H9 (cell line): ENCODE data around the gene NRN1. TPM values are rescaled to one million over a fixed set of nuclear protein-coding genes. Genes with fewer than 3 reads are reported as not detected.
A peak's percentile ranks its signal among the peaks of the same experiment; 100 is the strongest.

Experiments
- DNase-seq: peaks from one replicate; pipeline ENCODE4 v3.0.0-alpha.2; 2017
- H2AFZ ChIP-seq: one replicate; pipeline ENCODE4 v1.6.1; 2013; ENCODE audit warnings: mild to moderate bottlenecking, low read length, control low read depth, moderate library complexity
- H2AK5ac ChIP-seq: 2 replicates; pipeline ENCODE4 v1.6.1; 2013; ENCODE audit warnings: low read length, control low read depth, mixed read lengths; ENCODE audit not compliant: insufficient read length
- H2BK120ac ChIP-seq: one replicate; pipeline ENCODE4 v1.6.1; 2013; ENCODE audit warnings: low read depth, mild to moderate bottlenecking, low read length, control low read depth, inconsistent platforms; ENCODE audit not compliant: poor library complexity, severe bottlenecking
- H2BK12ac ChIP-seq: 2 replicates; pipeline ENCODE4 v1.6.1; 2013; ENCODE audit warnings: low read length, control low read depth, mixed read lengths, low read depth; ENCODE audit not compliant: insufficient read length
- H2BK15ac ChIP-seq: 2 replicates; pipeline ENCODE4 v1.6.1; 2013; ENCODE audit warnings: low read depth, low read length, control low read depth
- H2BK20ac ChIP-seq: one replicate; pipeline ENCODE4 v1.6.1; 2013; ENCODE audit warnings: low read depth, mild to moderate bottlenecking, low read length, control low read depth, inconsistent platforms; ENCODE audit not compliant: poor library complexity, severe bottlenecking
- H2BK5ac ChIP-seq: 2 replicates; pipeline ENCODE4 v1.6.1; 2013; ENCODE audit warnings: low read length, control low read depth, mixed read lengths; ENCODE audit not compliant: insufficient read length
- H3K14ac ChIP-seq: 2 replicates; pipeline ENCODE4 v1.6.1; 2013; ENCODE audit warnings: low read length, control low read depth; ENCODE audit not compliant: insufficient read depth
- H3K18ac ChIP-seq: 2 replicates; pipeline ENCODE4 v1.6.1; 2013; ENCODE audit warnings: low read depth, mild to moderate bottlenecking, mixed read lengths, low read length, control low read depth; ENCODE audit not compliant: insufficient read length
- H3K23ac ChIP-seq: 2 replicates; pipeline ENCODE4 v1.6.1; 2013; ENCODE audit warnings: low read length, control low read depth, mixed read lengths, low read depth; ENCODE audit not compliant: insufficient read length
- H3K23me2 ChIP-seq: 2 replicates; pipeline ENCODE4 v1.6.1; 2013; ENCODE audit warnings: low read depth, mild to moderate bottlenecking, mixed read lengths, low read length, control low read depth; ENCODE audit not compliant: insufficient read length, poor library complexity, severe bottlenecking
- H3K27ac ChIP-seq: 2 replicates; pipeline ENCODE4 v1.5.1; 2013; ENCODE audit warnings: low read length, control low read depth, mixed read lengths, low read depth; ENCODE audit not compliant: insufficient read length
- H3K27me3 ChIP-seq: 2 replicates; pipeline ENCODE4 v1.6.1; 2013; ENCODE audit warnings: low read length, control low read depth, inconsistent platforms; ENCODE audit not compliant: insufficient read depth
- H3K4ac ChIP-seq: 2 replicates; pipeline ENCODE4 v1.6.1; 2013; ENCODE audit warnings: low read depth, mild to moderate bottlenecking, control low read depth, inconsistent platforms, low read length, moderate library complexity
- H3K4me1 ChIP-seq: 2 replicates; pipeline ENCODE4 v1.6.1; 2013; ENCODE audit warnings: low read length, control low read depth, inconsistent platforms; ENCODE audit not compliant: insufficient read depth
- H3K4me2 ChIP-seq: 2 replicates; pipeline ENCODE4 v1.6.1; 2013; ENCODE audit warnings: low read length, control low read depth, mixed read lengths; ENCODE audit not compliant: insufficient read length, insufficient read depth
- H3K56ac ChIP-seq: 2 replicates; pipeline ENCODE4 v1.6.1; 2013; ENCODE audit warnings: low read depth, mild to moderate bottlenecking, mixed read lengths, low read length, control low read depth; ENCODE audit not compliant: insufficient read length
- H3K79me1 ChIP-seq: 2 replicates; pipeline ENCODE4 v1.6.1; 2013; ENCODE audit warnings: low read depth, mild to moderate bottlenecking, moderate library complexity, low read length, control low read depth, inconsistent platforms; ENCODE audit not compliant: insufficient read depth, poor library complexity, severe bottlenecking
- H3K79me2 ChIP-seq: 2 replicates; pipeline ENCODE4 v1.6.1; 2013; ENCODE audit warnings: low read length, control low read depth, inconsistent platforms; ENCODE audit not compliant: insufficient read depth
- H3K9ac ChIP-seq: 2 replicates; pipeline ENCODE4 v1.6.1; 2013; ENCODE audit warnings: low read length, control low read depth, mixed read lengths; ENCODE audit not compliant: insufficient read length; ENCODE audit errors: extremely low read depth
- H3K9me3 ChIP-seq: one replicate; pipeline ENCODE4 v1.6.1; 2013; ENCODE audit warnings: low read depth, low read length, inconsistent platforms; ENCODE audit not compliant: control insufficient read depth
- H3T11ph ChIP-seq: one replicate; pipeline ENCODE4 v1.6.1; 2013; ENCODE audit warnings: mild to moderate bottlenecking, low read length, control low read depth, inconsistent platforms
- H4K20me1 ChIP-seq: one replicate; pipeline ENCODE4 v1.6.1; 2013; ENCODE audit not compliant: control insufficient read depth, insufficient read length, insufficient read depth
- H4K5ac ChIP-seq: 2 replicates; pipeline ENCODE4 v1.6.1; 2013; ENCODE audit warnings: low read depth, mild to moderate bottlenecking, mixed read lengths, low read length, control low read depth; ENCODE audit not compliant: insufficient read length
- H4K8ac ChIP-seq: replicated peaks from 2 replicates; pipeline ENCODE4 v1.6.1; 2013; ENCODE audit warnings: low read length, control low read depth, mixed read lengths, low read depth; ENCODE audit not compliant: insufficient read length
- H4K91ac ChIP-seq: 2 replicates; pipeline ENCODE4 v1.6.1; 2013; ENCODE audit warnings: low read depth, mild to moderate bottlenecking, moderate library complexity, mixed read lengths, low read length, control low read depth; ENCODE audit not compliant: insufficient read length
- H3K27ac Mint-ChIP-seq, 3 experiments: 2 replicates in 2 of 3; 3 replicates in 1 of 3; pipeline ENCODE4 v1.8.0; 2020 to 2021; ENCODE audit warnings: mixed read lengths in 3 of 3, mild to moderate bottlenecking in 1 of 3, moderate library complexity in 1 of 3
- H3K27me3 Mint-ChIP-seq: 2 replicates; pipeline ENCODE4 v1.8.0; 2021; ENCODE audit warnings: low read depth, mild to moderate bottlenecking, moderate library complexity, mixed read lengths
- H3K36me3 Mint-ChIP-seq, 3 experiments: 2 replicates in 2 of 3; 3 replicates in 1 of 3; pipeline ENCODE4 v1.8.0; 2020 to 2021; ENCODE audit warnings: low read depth in 3 of 3, mixed read lengths in 3 of 3; ENCODE audit not compliant: insufficient read depth in 1 of 3
- H3K4me1 Mint-ChIP-seq, 2 experiments: 2 replicates each; pipeline ENCODE4 v1.8.0; 2020; ENCODE audit warnings: mixed read lengths in 2 of 2
- H3K4me3 Mint-ChIP-seq, 2 experiments: 2 replicates in 1 of 2; 3 replicates in 1 of 2; pipeline ENCODE4 v1.8.0; 2020 to 2021; ENCODE audit warnings: mild to moderate bottlenecking in 2 of 2, mixed read lengths in 2 of 2, moderate library complexity in 1 of 2
- H3K9me3 Mint-ChIP-seq, 2 experiments: 2 replicates in 1 of 2; 3 replicates in 1 of 2; pipeline ENCODE4 v1.8.0; 2020; ENCODE audit warnings: mild to moderate bottlenecking in 2 of 2, mixed read lengths in 2 of 2, moderate library complexity in 1 of 2
- WGBS: extraction: QIAGEN DNeasy Blood & Tissue Kit; methylation state at CpG from one replicate; pipeline ENCODE4 v1.1.7; 2013; ENCODE audit warnings: missing lambda C conversion rate, low lambda C conversion rate, mixed read lengths; ENCODE audit not compliant: insufficient read length; ENCODE audit errors: extremely low coverage; 5-methylcytosine and 5-hydroxymethylcytosine counted together
- total RNA-seq: library from RNA; stranded (reverse); gene quantifications from 2 replicates; pipeline ENCODE4 v1.2.1, GENCODE V29; 2021
- TF ChIP-seq, protein P1 (sequence below): fragments of 200-600 bp; sonication (generic); conservative IDR thresholded peaks from 3 replicates; pipeline ENCODE4 v1.8.0; 2021; ENCODE audit warnings: antibody characterized with exemption, mild to moderate bottlenecking

Gene NRN1
- total RNA-seq, 1 experiment from 2014 or later: not detected

DNA sequence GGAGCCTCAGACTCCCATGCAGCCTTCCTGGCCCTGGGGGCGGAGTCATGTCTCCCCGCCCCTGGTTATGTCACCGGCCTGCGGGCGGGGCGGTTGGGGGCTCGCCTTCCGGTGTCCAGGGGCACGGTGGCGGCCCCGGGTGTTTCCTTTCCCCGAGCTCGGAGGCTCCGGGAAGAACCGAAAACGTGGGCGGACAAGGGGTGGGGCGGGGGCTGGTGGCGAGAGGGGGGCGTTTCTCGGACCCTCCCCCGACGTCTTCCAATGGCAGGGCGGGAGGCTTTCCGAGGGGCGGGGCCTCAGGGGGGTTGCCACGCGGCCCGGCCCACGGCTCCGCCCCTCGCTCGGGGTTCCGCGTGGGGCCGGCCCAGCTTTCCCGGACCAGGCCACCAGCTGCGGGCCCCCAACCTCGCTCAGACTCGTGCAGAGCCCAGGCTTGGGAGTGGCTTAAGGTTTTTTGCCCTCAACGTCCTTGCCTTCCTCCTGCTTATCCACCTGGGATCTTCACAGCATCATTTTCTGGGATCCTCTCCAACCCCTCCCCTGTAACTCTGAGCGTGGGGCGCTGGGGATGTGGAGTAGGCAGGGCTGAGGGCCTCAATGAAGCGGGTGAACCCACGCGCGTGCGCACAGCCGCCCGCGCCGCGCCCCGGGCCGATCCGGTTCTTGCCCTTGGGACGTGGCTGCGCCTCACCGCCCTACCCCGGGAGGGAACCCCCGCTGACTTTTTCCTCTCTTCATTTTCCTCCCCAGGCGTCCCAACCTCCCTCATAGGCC lies 2.1 kb upstream of the NRN1 start:
- H3K4me3 Mint-ChIP-seq: peak overlapping the region; percentile 64 to 87
- H3K9me3 Mint-ChIP-seq: peaks cover 0 to 8% of the 10 kb centered on the region in 2 experiments; a peak in 1 of 5 replicates
- H3K36me3 Mint-ChIP-seq: no peaks in the 10 kb centered on the region; a peak in 1 of 7 replicates
- H3K14ac ChIP-seq: no peak overlapping the region; the same call in 1 of the 2 replicates
- H4K20me1 ChIP-seq: no peaks in the 10 kb centered on the region
- H3K18ac ChIP-seq: peak overlapping the region; percentile 44
- no peak overlapping the region for H3T11ph ChIP-seq
- TF ChIP-seq, protein P1, sequence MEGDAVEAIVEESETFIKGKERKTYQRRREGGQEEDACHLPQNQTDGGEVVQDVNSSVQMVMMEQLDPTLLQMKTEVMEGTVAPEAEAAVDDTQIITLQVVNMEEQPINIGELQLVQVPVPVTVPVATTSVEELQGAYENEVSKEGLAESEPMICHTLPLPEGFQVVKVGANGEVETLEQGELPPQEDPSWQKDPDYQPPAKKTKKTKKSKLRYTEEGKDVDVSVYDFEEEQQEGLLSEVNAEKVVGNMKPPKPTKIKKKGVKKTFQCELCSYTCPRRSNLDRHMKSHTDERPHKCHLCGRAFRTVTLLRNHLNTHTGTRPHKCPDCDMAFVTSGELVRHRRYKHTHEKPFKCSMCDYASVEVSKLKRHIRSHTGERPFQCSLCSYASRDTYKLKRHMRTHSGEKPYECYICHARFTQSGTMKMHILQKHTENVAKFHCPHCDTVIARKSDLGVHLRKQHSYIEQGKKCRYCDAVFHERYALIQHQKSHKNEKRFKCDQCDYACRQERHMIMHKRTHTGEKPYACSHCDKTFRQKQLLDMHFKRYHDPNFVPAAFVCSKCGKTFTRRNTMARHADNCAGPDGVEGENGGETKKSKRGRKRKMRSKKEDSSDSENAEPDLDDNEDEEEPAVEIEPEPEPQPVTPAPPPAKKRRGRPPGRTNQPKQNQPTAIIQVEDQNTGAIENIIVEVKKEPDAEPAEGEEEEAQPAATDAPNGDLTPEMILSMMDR: no peak
- peak; percentile 92 for DNase-seq
- no peak overlapping the region for H3K9ac ChIP-seq
- no peak overlapping the region for H2BK20ac ChIP-seq
- H3K27me3 Mint-ChIP-seq: peaks cover 93% of the 10 kb centered on the region
- no peak overlapping the region for H2BK5ac ChIP-seq
- H3K9me3 ChIP-seq: no peaks in the 10 kb centered on the region
- H2BK15ac ChIP-seq: no peak overlapping the region
- no peak overlapping the region for H4K8ac ChIP-seq
- H3K27ac ChIP-seq: no peak overlapping the region
- H4K91ac ChIP-seq: no peak overlapping the region
- no peaks in the 10 kb centered on the region for H3K79me2 ChIP-seq
- no peak overlapping the region for H2AK5ac ChIP-seq
- peak overlapping the region; percentile 56 for H3K4me2 ChIP-seq
- no peak overlapping the region for H2BK12ac ChIP-seq
- H3K23ac ChIP-seq: no peak overlapping the region
- no peak overlapping the region for H2BK120ac ChIP-seq
- H3K27me3 ChIP-seq: peaks cover 34% of the 10 kb centered on the region; the same call in 1 of the 2 replicates
- H3K4me1 Mint-ChIP-seq: peaks cover 37 to 44% of the 10 kb centered on the region in 2 experiments
- no CpG with 5 or more reads among the region's 62 CpGs for WGBS
- no peak overlapping the region for H4K5ac ChIP-seq
- H2AFZ ChIP-seq: peak overlapping the region; percentile 11
- H3K27ac Mint-ChIP-seq: no peak overlapping the region
- H3K23me2 ChIP-seq: peaks cover 20% of the 10 kb centered on the region
- H3K4me1 ChIP-seq: peaks cover 3% of the 10 kb centered on the region; the same call in 1 of the 2 replicates
- no peak overlapping the region for H3K56ac ChIP-seq
- no peak overlapping the region for H3K4ac ChIP-seq
- H3K79me1 ChIP-seq: no peaks in the 10 kb centered on the region
